GM23338 (cell line): ENCODE data around the gene ZNF385C. TPM values are rescaled to one million over a fixed set of nuclear protein-coding genes. Genes with fewer than 3 reads are reported as not detected.

Experiments used
- ATAC-seq: fragments of 200-7000 bp; cut with Tn5 transposase; 3 replicates; pipeline ENCODE4 v1.9.1; 2020
- DNase-seq: peaks from one replicate; pipeline ENCODE4 v3.0.0-alpha.2; 2015; ENCODE audit warnings: low spot score
- H2AFZ ChIP-seq: fragments of 200-600 bp; sonication (generic); 2 replicates; pipeline ENCODE4 v1.8.0; 2016; ENCODE audit warnings: antibody characterized with exemption, mild to moderate bottlenecking, moderate library complexity
- H3F3A ChIP-seq: fragments of 200-600 bp; sonication (generic); replicated peaks from 2 replicates; pipeline ENCODE4 v1.8.0; 2017; ENCODE audit warnings: antibody characterized with exemption, mixed run types, low read depth
- H3K27ac ChIP-seq: fragments of 200-600 bp; sonication (generic); 2 replicates; pipeline ENCODE4 v1.6.1; 2016; ENCODE audit warnings: low read depth
- H3K27me3 ChIP-seq: fragments of 200-600 bp; sonication (generic); 2 replicates; pipeline ENCODE4 v1.8.0; 2016; ENCODE audit warnings: mild to moderate bottlenecking, mixed run types, moderate library complexity; ENCODE audit not compliant: insufficient read depth
- H3K36me3 ChIP-seq: fragments of 200-600 bp; sonication (generic); 2 replicates; pipeline ENCODE4 v1.8.0; 2016; ENCODE audit warnings: mild to moderate bottlenecking; ENCODE audit not compliant: insufficient read depth
- H3K4me1 ChIP-seq: fragments of 200-600 bp; sonication (generic); 2 replicates; pipeline ENCODE4 v1.8.0; 2016; ENCODE audit warnings: mild to moderate bottlenecking, moderate library complexity; ENCODE audit not compliant: insufficient read depth
- H3K4me2 ChIP-seq: fragments of 200-600 bp; sonication (generic); 2 replicates; pipeline ENCODE4 v1.7.1; 2017; ENCODE audit warnings: mixed run types
- H3K4me3 ChIP-seq: fragments of 200-600 bp; sonication (generic); 2 replicates; pipeline ENCODE4 v1.6.1; 2016; ENCODE audit warnings: mixed run types
- H3K79me2 ChIP-seq: fragments of 200-600 bp; sonication (generic); replicated peaks from 2 replicates; pipeline ENCODE4 v1.8.0; 2017; ENCODE audit warnings: mild to moderate bottlenecking; ENCODE audit not compliant: insufficient read depth
- H3K9me2 ChIP-seq: fragments of 200-600 bp; sonication (generic); 2 replicates; pipeline ENCODE4 v1.8.0; 2017; ENCODE audit not compliant: insufficient read depth
- H4K20me1 ChIP-seq: fragments of 200-600 bp; sonication (generic); replicated peaks from 2 replicates; pipeline ENCODE4 v1.8.0; 2017; ENCODE audit warnings: mild to moderate bottlenecking; ENCODE audit not compliant: insufficient read depth
- H3K27ac Mint-ChIP-seq: 2 replicates; pipeline ENCODE4 v1.8.0; 2020; ENCODE audit warnings: inconsistent platforms, mild to moderate bottlenecking, moderate library complexity, mixed read lengths
- H3K27me3 Mint-ChIP-seq: 3 replicates; pipeline ENCODE4 v1.8.0; 2022; ENCODE audit warnings: low read depth, mild to moderate bottlenecking, moderate library complexity, mixed read lengths, inconsistent platforms; ENCODE audit not compliant: insufficient read depth, poor library complexity
- H3K36me3 Mint-ChIP-seq: 3 replicates; pipeline ENCODE4 v1.8.0; 2021; ENCODE audit warnings: low read depth, mild to moderate bottlenecking, inconsistent platforms, moderate library complexity, mixed read lengths
- H3K4me1 Mint-ChIP-seq: 3 replicates; pipeline ENCODE4 v1.8.0; 2020; ENCODE audit warnings: mild to moderate bottlenecking, inconsistent platforms, mixed read lengths
- H3K4me3 Mint-ChIP-seq: 3 replicates; pipeline ENCODE4 v1.8.0; 2021; ENCODE audit warnings: moderate library complexity, mild to moderate bottlenecking, inconsistent platforms, mixed read lengths
- H3K9me3 Mint-ChIP-seq: 3 replicates; pipeline ENCODE4 v1.8.0; 2020; ENCODE audit warnings: moderate library complexity, mild to moderate bottlenecking, inconsistent platforms, mixed read lengths
- CREB1 ChIP-seq: fragments of 250-450 bp; sonication (Bioruptor Pico); IDR thresholded peaks from 2 replicates; pipeline ENCODE4 v1.5.0; 2020; ENCODE audit warnings: low read depth, mild to moderate bottlenecking, moderate library complexity
- CTCF ChIP-seq, 2 experiments: fragments of 200-600 bp in 1 of 2; sonication (generic) in 1 of 2; conservative IDR thresholded peaks; 2 replicates each; pipeline versions ENCODE4 v1.5.1 to v1.6.1; 2016 to 2017; ENCODE audit warnings: antibody characterized with exemption in 2 of 2, low read depth in 2 of 2, mild to moderate bottlenecking in 2 of 2, moderate library complexity in 1 of 2
- EZH2 ChIP-seq: fragments of 200-600 bp; sonication (generic); IDR thresholded peaks from one replicate; pipeline ENCODE4 v1.8.0; 2017; ENCODE audit warnings: antibody characterized with exemption, mild to moderate bottlenecking, low read depth; ENCODE audit not compliant: unreplicated experiment
- EZH2phosphoT487 ChIP-seq: fragments of 200-600 bp; sonication (generic); IDR thresholded peaks from one replicate; pipeline ENCODE4 v1.8.1; 2018; ENCODE audit warnings: antibody characterized with exemption; ENCODE audit not compliant: unreplicated experiment
- JUNB ChIP-seq: IDR thresholded peaks from one replicate; pipeline ENCODE4 v1.6.1; 2016; ENCODE audit warnings: antibody characterized with exemption; ENCODE audit not compliant: unreplicated experiment
- NANOG ChIP-seq: IDR thresholded peaks from 2 replicates; pipeline ENCODE4 v1.6.1; 2016; ENCODE audit warnings: antibody characterized with exemption, borderline replicate concordance
- POLR2AphosphoS5 ChIP-seq: IDR thresholded peaks from 2 replicates; pipeline ENCODE4 v1.6.1; 2016; ENCODE audit warnings: antibody characterized with exemption, low read depth
- REST ChIP-seq: IDR thresholded peaks from one replicate; pipeline ENCODE4 v1.6.1; 2018; ENCODE audit warnings: antibody characterized with exemption; ENCODE audit not compliant: unreplicated experiment
- STAT1 ChIP-seq: IDR thresholded peaks from one replicate; pipeline ENCODE4 v1.6.1; 2016; ENCODE audit warnings: antibody characterized with exemption; ENCODE audit not compliant: unreplicated experiment
- ZNF114 ChIP-seq: fragments of 250-450 bp; sonication (Bioruptor Pico); IDR thresholded peaks from 2 replicates; pipeline ENCODE4 v1.5.0; 2020; ENCODE audit warnings: mild to moderate bottlenecking, moderate library complexity
- ZNF331 ChIP-seq: fragments of 250-450 bp; sonication (Bioruptor Pico); IDR thresholded peaks from 2 replicates; pipeline ENCODE4 v1.5.0; 2020; ENCODE audit warnings: low read depth, mild to moderate bottlenecking, moderate library complexity
- polyA plus RNA-seq: library from polyadenylated mRNA; unstranded; fragments of >200 nt; fragmentation: Nextera tagmentation; extraction: Ambion mirVana; gene quantifications from 2 replicates; pipeline ENCODE4 v1.2.1, GENCODE V29; 2016
- total RNA-seq: library from RNA; depleted of rRNA; stranded (reverse); fragments of >200 nt; shearing (Covaris generic); gene quantifications from 2 replicates; pipeline ENCODE4 v1.2.3, GENCODE V29; 2014
- TF ChIP-seq, protein P1 (sequence below): IDR thresholded peaks from 2 replicates; pipeline ENCODE4 v1.6.1; 2016; ENCODE audit warnings: antibody characterized with exemption

The ZNF385C gene
- total and polyA plus RNA-seq, 2 experiments from 2014 or later, result 1.9 to 3.1 TPM

- no peak overlapping the region for H3K4me3 ChIP-seq
- no peaks in the 10 kb centered on the region for H3K36me3 ChIP-seq
- no peaks in the 10 kb centered on the region for H3K4me1 ChIP-seq
- no peak overlapping the region for H3K4me3 Mint-ChIP-seq
- no peak for TF ChIP-seq ZNF114 (CRISPR knock-in tag)
- TF ChIP-seq POLR2AphosphoS5, result no peak
- no peak for TF ChIP-seq EZH2phosphoT487
- no peak for TF ChIP-seq CTCF (conservative IDR thresholded peaks at IDR 0.05; ENCODE audit: low read depth in 2 of 2)
- no peaks in the 10 kb centered on the region for H3K27me3 ChIP-seq
- H3K79me2 ChIP-seq, result no peaks in the 10 kb centered on the region
- H3K9me3 Mint-ChIP-seq, result no peaks in the 10 kb centered on the region
- no peaks in the 10 kb centered on the region for H3K9me2 ChIP-seq
- peaks cover 4% of the 10 kb centered on the region for H3K27me3 Mint-ChIP-seq
- H4K20me1 ChIP-seq, result no peaks in the 10 kb centered on the region
- no peak for ATAC-seq
- H3K27ac Mint-ChIP-seq, result no peak overlapping the region
- no peak overlapping the region for H3K4me2 ChIP-seq
- no peak overlapping the region for H2AFZ ChIP-seq
- H3K4me1 Mint-ChIP-seq, result peaks cover 13% of the 10 kb centered on the region; the same call in 2 of the 3 replicates
- no peaks in the 10 kb centered on the region for H3F3A ChIP-seq
- no peak overlapping the region for H3K27ac ChIP-seq
- no peaks in the 10 kb centered on the region for H3K36me3 Mint-ChIP-seq
- no peak for DNase-seq
Measured at GRCh38 chr17:42078396-42079043, 19.8 kb downstream of the ZNF385C start.

DNA sequence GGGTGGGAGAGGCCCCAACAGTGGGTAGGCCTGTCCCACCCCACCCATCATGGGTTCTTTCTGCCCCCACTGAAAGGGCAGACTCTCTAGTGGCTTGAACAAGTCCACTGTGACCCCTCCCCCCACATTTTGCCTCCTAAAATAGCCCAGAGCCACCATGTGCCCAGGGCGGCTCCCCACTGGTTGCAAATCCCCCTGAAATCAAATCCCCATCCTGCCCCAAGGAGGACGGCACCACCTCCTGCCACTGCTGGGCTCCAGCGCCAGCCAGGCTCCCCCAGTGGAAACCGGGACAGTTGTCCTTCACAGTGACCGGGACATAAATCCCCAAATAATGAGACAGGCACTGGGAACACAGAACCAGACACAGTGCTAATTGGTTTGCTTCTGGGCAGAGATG lies 20.5 kb downstream of the ZNF385C start:
- no peak for DNase-seq
- no peaks in the 10 kb centered on the region for H3F3A ChIP-seq
- H3K36me3 Mint-ChIP-seq, result no peaks in the 10 kb centered on the region
- H3K36me3 ChIP-seq, result no peaks in the 10 kb centered on the region
- H3K4me1 Mint-ChIP-seq, result peaks cover 16% of the 10 kb centered on the region; the same call in 2 of the 3 replicates
- H3K4me3 ChIP-seq, result no peak overlapping the region
- no peak overlapping the region for H3K4me3 Mint-ChIP-seq
- no peak overlapping the region for H3K27ac ChIP-seq
- H3K9me3 Mint-ChIP-seq, result no peaks in the 10 kb centered on the region
- H3K27ac Mint-ChIP-seq, result no peak overlapping the region; the same call in 1 of the 2 replicates
- H3K4me1 ChIP-seq, result 0 out of 2 replicates have a peak, but pooled peaks cover 4% of the 10 kb centered on the region
- H4K20me1 ChIP-seq, result no peaks in the 10 kb centered on the region
- H3K79me2 ChIP-seq, result no peaks in the 10 kb centered on the region
- H3K4me2 ChIP-seq, result no peak overlapping the region
- ATAC-seq, result peak; percentile 19; the same call in 2 of the 3 replicates
- 0 out of 2 replicates have a peak, but pooled peaks cover 7% of the 10 kb centered on the region for H3K27me3 ChIP-seq
- H2AFZ ChIP-seq, result no peak overlapping the region
- peaks cover 11% of the 10 kb centered on the region for H3K27me3 Mint-ChIP-seq
- H3K9me2 ChIP-seq, result no peaks in the 10 kb centered on the region
- TF ChIP-seq CREB1 (CRISPR knock-in tag) (no peak), ZNF114 (CRISPR knock-in tag) (no peak), POLR2AphosphoS5 (no peak), EZH2 (no peak), REST (no peak), ZNF331 (CRISPR knock-in tag) (no peak), JUNB (no peak), STAT1 (no peak), NANOG (no peak), EZH2phosphoT487 (no peak)
- TF ChIP-seq, protein P1, sequence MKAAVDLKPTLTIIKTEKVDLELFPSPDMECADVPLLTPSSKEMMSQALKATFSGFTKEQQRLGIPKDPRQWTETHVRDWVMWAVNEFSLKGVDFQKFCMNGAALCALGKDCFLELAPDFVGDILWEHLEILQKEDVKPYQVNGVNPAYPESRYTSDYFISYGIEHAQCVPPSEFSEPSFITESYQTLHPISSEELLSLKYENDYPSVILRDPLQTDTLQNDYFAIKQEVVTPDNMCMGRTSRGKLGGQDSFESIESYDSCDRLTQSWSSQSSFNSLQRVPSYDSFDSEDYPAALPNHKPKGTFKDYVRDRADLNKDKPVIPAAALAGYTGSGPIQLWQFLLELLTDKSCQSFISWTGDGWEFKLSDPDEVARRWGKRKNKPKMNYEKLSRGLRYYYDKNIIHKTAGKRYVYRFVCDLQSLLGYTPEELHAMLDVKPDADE, result no peak
